SU-DHL-6 (cell line): ENCODE measurements around the gene MAP2K1.

ENCODE experiments used
- H2AFZ ChIP-seq: fragments of 200-600 bp; sonication (generic); 2 replicates; pipeline ENCODE4 v1.6.1; 2014; ENCODE audit warnings: low read depth, mild to moderate bottlenecking, moderate library complexity, mixed read lengths, antibody characterized with exemption, low read length; ENCODE audit not compliant: severe bottlenecking
- H3F3A ChIP-seq: fragments of 200-600 bp; shearing (Covaris generic); 2 replicates; pipeline ENCODE4 v1.6.0; 2016; ENCODE audit warnings: antibody characterized with exemption, mild to moderate bottlenecking; ENCODE audit not compliant: insufficient read depth
- H3K27ac ChIP-seq: fragments of 200-600 bp; sonication (generic); 2 replicates; pipeline ENCODE4 v1.5.1; 2016; ENCODE audit warnings: low read depth, mild to moderate bottlenecking, low read length, moderate library complexity, mixed read lengths
- H3K27me3 ChIP-seq: fragments of 200-600 bp; sonication (generic), shearing (Covaris generic); 2 replicates; pipeline ENCODE4 v1.6.0; 2014; ENCODE audit warnings: mild to moderate bottlenecking, low read length
- H3K36me3 ChIP-seq: fragments of 200-600 bp; sonication (generic); 2 replicates; pipeline ENCODE4 v1.6.1; 2014; ENCODE audit warnings: mild to moderate bottlenecking, low read length, mixed read lengths
- H3K4me2 ChIP-seq: fragments of 300-600, 200-600 bp; shearing (Covaris generic), sonication (generic); 2 replicates; pipeline ENCODE4 v1.6.0; 2014; ENCODE audit warnings: low read length, low read depth, mild to moderate bottlenecking; ENCODE audit not compliant: poor library complexity, severe bottlenecking
- H3K4me3 ChIP-seq: fragments of 200-600 bp; sonication (generic); 2 replicates; pipeline ENCODE4 v1.5.1; 2014; ENCODE audit warnings: antibody characterized with exemption, low read length, mild to moderate bottlenecking, mixed read lengths; ENCODE audit not compliant: insufficient read depth, poor library complexity, severe bottlenecking
- H3K79me2 ChIP-seq: fragments of 200-600 bp; sonication (generic); 2 replicates; pipeline ENCODE4 v1.6.1; 2014; ENCODE audit warnings: mild to moderate bottlenecking, low read length, moderate library complexity; ENCODE audit not compliant: insufficient read depth
- H3K9ac ChIP-seq: fragments of 200-600 bp; sonication (generic); 2 replicates; pipeline ENCODE4 v1.7.0; 2014; ENCODE audit warnings: mild to moderate bottlenecking, low read length
- H3K9me2 ChIP-seq: fragments of 200-600 bp; sonication (generic); replicated peaks from 2 replicates; pipeline ENCODE4 v1.6.1; 2014; ENCODE audit warnings: low read length; ENCODE audit not compliant: insufficient read depth
- H3K9me3 ChIP-seq: fragments of 200-600 bp; sonication (generic); 2 replicates; pipeline ENCODE4 v1.6.1; 2014; ENCODE audit warnings: low read length, mixed read lengths; ENCODE audit not compliant: insufficient read depth
- H4K20me1 ChIP-seq: fragments of 200-600 bp; sonication (generic); 2 replicates; pipeline ENCODE4 v1.6.1; 2014; ENCODE audit warnings: low read depth, mild to moderate bottlenecking, antibody characterized with exemption, low read length, moderate library complexity, mixed read lengths
- EZH2phosphoT487 ChIP-seq: fragments of 200-600 bp; sonication (generic), shearing (Covaris generic); conservative IDR thresholded peaks from 2 replicates; pipeline ENCODE4 v1.6.1; 2018; ENCODE audit warnings: mild to moderate bottlenecking, antibody characterized with exemption, low read length, moderate library complexity, mixed read lengths
- TF ChIP-seq, protein P1 (sequence below): fragments of 200-600 bp; sonication (generic); IDR thresholded peaks from one replicate; pipeline ENCODE4 v1.5.1; 2017; ENCODE audit warnings: antibody characterized with exemption, mild to moderate bottlenecking, low read length, moderate library complexity; ENCODE audit not compliant: insufficient read depth, poor library complexity, severe bottlenecking

The MAP2K1 gene

DNA sequence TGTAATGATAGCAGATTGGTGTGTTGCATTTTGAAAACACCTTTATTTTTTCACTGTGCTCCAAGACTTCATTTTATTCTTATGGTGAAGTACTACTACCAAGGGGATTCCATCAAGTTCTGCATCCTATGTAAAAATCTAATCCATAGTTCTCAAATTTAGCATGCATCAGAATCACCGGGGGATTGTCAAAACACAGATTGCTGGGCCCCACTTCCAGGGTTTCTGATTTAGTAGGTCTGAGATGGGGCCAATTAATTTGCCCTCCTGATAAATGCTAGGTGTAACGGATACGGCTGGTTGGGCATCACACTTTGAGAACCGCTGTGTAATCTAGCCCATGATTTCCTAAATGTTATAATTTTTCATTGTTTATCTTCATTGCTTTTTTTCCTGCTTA lies 119.1 kb downstream of the MAP2K1 start:
- Histone ChIP-seq H2AFZ (no peak overlapping the region), H3F3A (peaks cover 43% of the 10 kb centered on the region), H3K27me3 (no peaks in the 10 kb centered on the region), H3K27ac (peak overlapping the region; percentile 88), H3K36me3 (peaks cover 44% of the 10 kb centered on the region), H3K9me2 (no peaks in the 10 kb centered on the region), H3K9me3 (no peaks in the 10 kb centered on the region), H3K79me2 (peaks cover 68% of the 10 kb centered on the region), H3K4me2 (peak overlapping the region; percentile 98), H3K4me3 (peak overlapping the region; percentile 96), H4K20me1 (peaks cover 23% of the 10 kb centered on the region), H3K9ac (peak overlapping the region; percentile 94)
- TF ChIP-seq, protein P1, sequence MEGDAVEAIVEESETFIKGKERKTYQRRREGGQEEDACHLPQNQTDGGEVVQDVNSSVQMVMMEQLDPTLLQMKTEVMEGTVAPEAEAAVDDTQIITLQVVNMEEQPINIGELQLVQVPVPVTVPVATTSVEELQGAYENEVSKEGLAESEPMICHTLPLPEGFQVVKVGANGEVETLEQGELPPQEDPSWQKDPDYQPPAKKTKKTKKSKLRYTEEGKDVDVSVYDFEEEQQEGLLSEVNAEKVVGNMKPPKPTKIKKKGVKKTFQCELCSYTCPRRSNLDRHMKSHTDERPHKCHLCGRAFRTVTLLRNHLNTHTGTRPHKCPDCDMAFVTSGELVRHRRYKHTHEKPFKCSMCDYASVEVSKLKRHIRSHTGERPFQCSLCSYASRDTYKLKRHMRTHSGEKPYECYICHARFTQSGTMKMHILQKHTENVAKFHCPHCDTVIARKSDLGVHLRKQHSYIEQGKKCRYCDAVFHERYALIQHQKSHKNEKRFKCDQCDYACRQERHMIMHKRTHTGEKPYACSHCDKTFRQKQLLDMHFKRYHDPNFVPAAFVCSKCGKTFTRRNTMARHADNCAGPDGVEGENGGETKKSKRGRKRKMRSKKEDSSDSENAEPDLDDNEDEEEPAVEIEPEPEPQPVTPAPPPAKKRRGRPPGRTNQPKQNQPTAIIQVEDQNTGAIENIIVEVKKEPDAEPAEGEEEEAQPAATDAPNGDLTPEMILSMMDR = no peak
- no peak for TF ChIP-seq EZH2phosphoT487

DNA sequence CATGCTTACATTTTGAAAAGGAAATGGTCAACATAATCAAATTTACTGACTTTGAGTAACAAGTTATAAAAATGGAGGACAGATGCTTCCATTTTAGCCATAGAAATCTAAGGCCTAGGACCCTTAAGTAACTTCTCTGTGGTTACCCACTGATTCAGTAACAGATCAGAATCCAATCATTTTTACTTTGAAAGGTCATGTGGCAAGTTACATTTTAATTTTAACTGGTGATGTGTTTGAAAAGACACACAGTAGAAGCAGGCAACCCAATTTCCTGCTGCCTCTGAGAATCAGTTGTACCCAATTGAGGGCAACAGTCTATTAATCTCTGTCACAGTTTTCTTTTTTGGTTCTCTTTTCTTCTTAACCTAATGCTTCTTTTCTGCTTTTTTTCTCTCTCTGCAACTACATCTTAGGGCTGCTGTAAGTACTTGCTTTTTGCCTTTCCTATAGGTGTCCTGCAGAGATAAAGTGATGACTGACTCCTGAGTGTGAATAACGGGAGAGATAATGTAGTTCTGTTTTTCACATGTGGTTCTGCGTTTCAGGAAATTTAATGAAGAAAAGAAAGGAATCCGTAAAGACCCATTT lies 121.7 kb downstream of the MAP2K1 start:
- Histone ChIP-seq H3K4me3 (no peak overlapping the region), H3K9me2 (no peaks in the 10 kb centered on the region), H3K4me2 (no peak overlapping the region), H3K27ac (no peak overlapping the region), H3K27me3 (no peaks in the 10 kb centered on the region), H3K9me3 (no peaks in the 10 kb centered on the region), H3F3A (peaks cover 17% of the 10 kb centered on the region), H2AFZ (no peak overlapping the region), H4K20me1 (peaks cover 3% of the 10 kb centered on the region; the same call in 1 of the 2 replicates), H3K36me3 (peaks cover 20% of the 10 kb centered on the region), H3K79me2 (peaks cover 48% of the 10 kb centered on the region), H3K9ac (no peak overlapping the region)
- no peak for TF ChIP-seq EZH2phosphoT487
- TF ChIP-seq, protein P1 = no peak

DNA sequence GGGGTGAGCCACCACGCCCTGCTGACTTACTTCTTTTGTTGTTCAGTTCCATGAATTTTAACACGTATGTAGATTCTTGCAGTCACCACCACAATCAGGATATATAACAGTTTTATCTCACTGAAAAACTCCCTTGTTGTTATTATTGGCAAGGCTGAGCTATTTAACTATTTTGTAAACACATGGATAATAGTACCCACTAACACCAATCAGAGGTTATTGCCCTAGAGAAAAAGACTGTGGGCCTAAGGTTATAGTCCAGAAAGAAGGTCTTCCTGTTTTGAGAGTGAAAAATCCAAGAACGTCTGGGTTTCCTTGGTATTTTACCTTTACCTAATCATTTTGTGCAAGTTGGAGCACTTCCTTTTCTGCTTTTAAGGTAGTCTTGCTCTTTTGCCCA lies 127.9 kb downstream of the MAP2K1 start:
- H3K27ac ChIP-seq = no peak overlapping the region
- H3K36me3 ChIP-seq = peaks cover 14% of the 10 kb centered on the region
- no peak overlapping the region for H3K4me3 ChIP-seq
- no peaks in the 10 kb centered on the region for H3K9me2 ChIP-seq
- no peak overlapping the region for H2AFZ ChIP-seq
- H3K79me2 ChIP-seq = no peaks in the 10 kb centered on the region
- no peak overlapping the region for H3K4me2 ChIP-seq
- H3K9ac ChIP-seq = no peak overlapping the region
- H3F3A ChIP-seq = 0 out of 2 replicates have a peak, but pooled peaks cover 2% of the 10 kb centered on the region
- no peaks in the 10 kb centered on the region for H4K20me1 ChIP-seq
- H3K9me3 ChIP-seq = no peaks in the 10 kb centered on the region
- TF ChIP-seq, protein P1 = no peak
- no peak for TF ChIP-seq EZH2phosphoT487
- no peaks in the 10 kb centered on the region for H3K27me3 ChIP-seq
